ENCODE data around the gene CPVL.

CPVL gene

GRCh38 chr7:29075606-29076005 is 70.7 kb downstream of the CPVL start:
- peaks cover 53% of the 10 kb centered on the region for H3K27me3 ChIP-seq (ENCODE audit: insufficient read depth, low read depth, severe bottlenecking)
- no peak overlapping the region for H3K27ac ChIP-seq
- no peak for DNase-seq
- no peak overlapping the region for H3K4me3 ChIP-seq (ENCODE audit: low read depth, low read length)
- TF ChIP-seq CTCF (IDR thresholded peaks at IDR 0.05; ENCODE audit: low read depth, low read length): no peak
- no peaks in the 10 kb centered on the region for H3K9me3 ChIP-seq (ENCODE audit: severe bottlenecking)
- H3K36me3 ChIP-seq: no peaks in the 10 kb centered on the region

- no peak overlapping the region for H3K27ac ChIP-seq
- no peak for DNase-seq
Measured at GRCh38 chr7:29071203-29071874, 75.0 kb downstream of the CPVL start.

GRCh38 chr7:29066641-29067040 is 79.7 kb downstream of the CPVL start:
- DNase-seq: no peak
- peaks cover 39% of the 10 kb centered on the region for H3K27me3 ChIP-seq (ENCODE audit: insufficient read depth, low read depth, severe bottlenecking)
- no peaks in the 10 kb centered on the region for H3K9me3 ChIP-seq (ENCODE audit: severe bottlenecking)
- H3K4me3 ChIP-seq (ENCODE audit: low read depth, low read length): no peak overlapping the region
- H3K27ac ChIP-seq: no peak overlapping the region
- no peaks in the 10 kb centered on the region for H3K36me3 ChIP-seq
- TF ChIP-seq CTCF (IDR thresholded peaks at IDR 0.05; ENCODE audit: low read depth, low read length): no peak

More at GRCh38 chr7:29071203-29071874, 75.0 kb downstream of the CPVL start:
- peaks cover 45% of the 10 kb centered on the region for H3K27me3 ChIP-seq (ENCODE audit: insufficient read depth, low read depth, severe bottlenecking)
- H3K36me3 ChIP-seq: no peaks in the 10 kb centered on the region
- no peak overlapping the region for H3K4me3 ChIP-seq (ENCODE audit: low read depth, low read length)
- no peak for TF ChIP-seq CTCF (IDR thresholded peaks at IDR 0.05; ENCODE audit: low read depth, low read length)
- no peaks in the 10 kb centered on the region for H3K9me3 ChIP-seq (ENCODE audit: severe bottlenecking)

GRCh38 chr7:29065181-29065857 is 81.0 kb downstream of the CPVL start:
- Histone ChIP-seq H3K9me3 (ENCODE audit: severe bottlenecking) (no peaks in the 10 kb centered on the region), H3K27me3 (ENCODE audit: insufficient read depth, low read depth, severe bottlenecking) (peaks cover 36% of the 10 kb centered on the region), H3K36me3 (no peaks in the 10 kb centered on the region), H3K27ac (no peak overlapping the region), H3K4me3 (ENCODE audit: low read depth, low read length) (no peak overlapping the region)
- DNase-seq: no peak
- no peak for TF ChIP-seq CTCF (IDR thresholded peaks at IDR 0.05; ENCODE audit: low read depth, low read length)

GRCh38 chr7:29063872-29064271 is 82.5 kb downstream of the CPVL start:
- H3K4me3 ChIP-seq (ENCODE audit: low read depth, low read length): no peak overlapping the region
- H3K27me3 ChIP-seq (ENCODE audit: insufficient read depth, low read depth, severe bottlenecking): peaks cover 40% of the 10 kb centered on the region
- H3K27ac ChIP-seq: no peak overlapping the region
- no peak for DNase-seq
- no peaks in the 10 kb centered on the region for H3K36me3 ChIP-seq
- no peak for TF ChIP-seq CTCF (IDR thresholded peaks at IDR 0.05; ENCODE audit: low read depth, low read length)
- H3K9me3 ChIP-seq (ENCODE audit: severe bottlenecking): no peaks in the 10 kb centered on the region

Data from WERI-Rb-1 (cell line).